GM21390 (cell line): ENCODE measurements around the gene IQSEC1.

ENCODE experiments used
- ATAC-seq: cut with Tn5 transposase; IDR thresholded peaks from one replicate; pipeline ENCODE4 v1.9.1; 2021; ENCODE audit not compliant: unreplicated experiment

Gene IQSEC1

GRCh38 chr3:13073326-13074005, at the start of gene IQSEC1:
Gene IQSEC1 (minus strand): TSS chr3:13073429. CDS start chr3:13073014, 415 bp downstream.
- ATAC-seq, result peak; percentile 67

GRCh38 chr3:13122081-13123012, 49.1 kb upstream of the IQSEC1 start:
- no peak for ATAC-seq

- ATAC-seq, result no peak
Measured at GRCh38 chr3:13121553-13122001, 48.3 kb upstream of the IQSEC1 start.

- no peak for ATAC-seq
Measured at GRCh38 chr3:13120928-13121552, 47.8 kb upstream of the IQSEC1 start.

GRCh38 chr3:13120289-13120927, 47.2 kb upstream of the IQSEC1 start:
- ATAC-seq, result no peak

- ATAC-seq, result no peak
Measured at GRCh38 chr3:13119471-13120220, 46.4 kb upstream of the IQSEC1 start.

GRCh38 chr3:13116426-13116825, 43.2 kb upstream of the IQSEC1 start:
- ATAC-seq, result no peak

GRCh38 chr3:13115991-13116390, 42.8 kb upstream of the IQSEC1 start:
- ATAC-seq, result no peak

GRCh38 chr3:13115576-13115910, 42.3 kb upstream of the IQSEC1 start:
- ATAC-seq, result no peak

- no peak for ATAC-seq
Measured at GRCh38 chr3:13114811-13115575, 41.8 kb upstream of the IQSEC1 start.

GRCh38 chr3:13113346-13114330, 40.4 kb upstream of the IQSEC1 start:
- no peak for ATAC-seq

- no peak for ATAC-seq
Measured at GRCh38 chr3:13112521-13113345, 39.5 kb upstream of the IQSEC1 start.

GRCh38 chr3:13111873-13112520, 38.8 kb upstream of the IQSEC1 start:
- no peak for ATAC-seq

- no peak for ATAC-seq
Measured at GRCh38 chr3:13111173-13111872, 38.1 kb upstream of the IQSEC1 start.

GRCh38 chr3:13110678-13111116, 37.5 kb upstream of the IQSEC1 start:
- peak; percentile 68 for ATAC-seq

- no peak for ATAC-seq
Measured at GRCh38 chr3:13109516-13109915, 36.3 kb upstream of the IQSEC1 start.

- ATAC-seq, result no peak
Measured at GRCh38 chr3:13108861-13109260, 35.6 kb upstream of the IQSEC1 start.
